PC-3 (cell line): ENCODE results near the gene FKBP2. TPM values are rescaled to one million over a fixed set of nuclear protein-coding genes. Genes with fewer than 3 reads are reported as not detected.

Experiments
- ATAC-seq: fragments of 200-7000 bp; cut with Tn5 transposase; 2 replicates; pipeline ENCODE4 v1.9.1; 2020; ENCODE audit warnings: mild to moderate bottlenecking, moderate library complexity
- BruUV-seq: library from RNA; stranded (reverse); fragments of 400-500 nt; replicated peaks from 2 replicates; lab custom pipeline; 2021; lab: Mats Ljungman, UMichigan
- CTCF ChIA-PET: fragments of 300-600 bp; sonication (Branson Sonifier 250); formaldehyde crosslinking; loops from one replicate; lab custom pipeline; 2022; ENCODE audit warnings: antibody characterized with exemption; lab: Charles Lee
- POLR2A ChIA-PET: fragments of 300-600 bp; sonication (Branson Sonifier 250); formaldehyde crosslinking; loops from one replicate; lab custom pipeline; 2022; ENCODE audit warnings: antibody characterized with exemption; ENCODE audit not compliant: unreplicated experiment; lab: Charles Lee
- DNase-seq: peaks from one replicate; pipeline ENCODE4 v3.0.0-alpha.2; 2015
- H2AFZ ChIP-seq: fragments of 300-600 bp; sonication (generic); 2 replicates; pipeline ENCODE4 v1.6.0; 2016; ENCODE audit warnings: antibody characterized with exemption, low read length
- H3F3A ChIP-seq: fragments of 300-600 bp; sonication (generic); one replicate; pipeline ENCODE4 v1.6.0; 2017; ENCODE audit warnings: antibody characterized with exemption, low read length, control low read depth, mild to moderate bottlenecking; ENCODE audit not compliant: unreplicated experiment
- H3K27ac ChIP-seq: fragments of 300-600 bp; sonication (generic); 2 replicates; pipeline ENCODE4 v1.5.1; 2016; ENCODE audit warnings: mild to moderate bottlenecking, low read length
- H3K27me3 ChIP-seq: fragments of 300-600 bp; sonication (generic); 2 replicates; pipeline ENCODE4 v1.6.1; 2016; ENCODE audit warnings: low read length, mixed read lengths
- H3K36me3 ChIP-seq: fragments of 300-600 bp; sonication (generic); 2 replicates; pipeline ENCODE4 v1.6.1; 2016; ENCODE audit warnings: low read depth, mixed run types, low read length, mixed read lengths
- H3K4me1 ChIP-seq: fragments of 300-600 bp; sonication (generic); 2 replicates; pipeline ENCODE4 v1.5.1; 2016; ENCODE audit warnings: low read length; ENCODE audit not compliant: insufficient read depth
- H3K4me2 ChIP-seq: fragments of 300-600 bp; sonication (generic); 2 replicates; pipeline ENCODE4 v1.6.0; 2016; ENCODE audit warnings: low read length
- H3K4me3 ChIP-seq: fragments of 300-600 bp; sonication (generic); 2 replicates; pipeline ENCODE4 v1.5.1; 2016; ENCODE audit warnings: mild to moderate bottlenecking, low read length, mixed read lengths
- H3K79me2 ChIP-seq: fragments of 300-600 bp; sonication (generic); 2 replicates; pipeline ENCODE4 v1.6.1; 2017; ENCODE audit warnings: low read length, mixed read lengths
- H3K9ac ChIP-seq: fragments of 300-600 bp; sonication (generic); 2 replicates; pipeline ENCODE4 v1.6.0; 2016; ENCODE audit warnings: mild to moderate bottlenecking, low read length
- H3K9me2 ChIP-seq: fragments of 300-600 bp; sonication (generic); replicated peaks from 2 replicates; pipeline ENCODE4 v1.6.1; 2016; ENCODE audit warnings: mixed run types, low read length, mixed read lengths
- H3K9me3 ChIP-seq: fragments of 300-600 bp; sonication (generic); 2 replicates; pipeline ENCODE4 v1.6.1; 2016; ENCODE audit warnings: low read length, mixed read lengths
- H4K20me1 ChIP-seq: fragments of 300-600 bp; sonication (generic); 2 replicates; pipeline ENCODE4 v1.6.1; 2016; ENCODE audit warnings: low read length, mixed read lengths
- CTCF ChIP-seq: fragments of 300-600 bp; sonication (generic); conservative IDR thresholded peaks from 2 replicates; pipeline ENCODE4 v1.5.1; 2017; ENCODE audit warnings: antibody characterized with exemption, low read depth, mild to moderate bottlenecking, low read length
- EZH2 ChIP-seq: fragments of 300-600 bp; sonication (generic); IDR thresholded peaks from one replicate; pipeline ENCODE4 v1.6.1; 2017; ENCODE audit warnings: antibody characterized with exemption, mild to moderate bottlenecking, low read length; ENCODE audit not compliant: unreplicated experiment
- EZH2phosphoT487 ChIP-seq: fragments of 300-600 bp; sonication (generic); IDR thresholded peaks from 2 replicates; pipeline ENCODE4 v1.6.1; 2018; ENCODE audit warnings: mild to moderate bottlenecking, antibody characterized with exemption, low read length, borderline replicate concordance
- intact Hi-C: fragments of 100-400 bp; cut with micrococcal nuclease; formaldehyde crosslinking; loops from 2 replicates; pipeline ENCODE4 v1.9.0; 2023
- total RNA-seq: library from RNA; depleted of rRNA; stranded (reverse); fragments of >200 nt; gene quantifications from 2 replicates; pipeline ENCODE4 v1.2.3, GENCODE V29; 2014

The FKBP2 gene
- total RNA-seq, 1 experiment from 2014 or later = 215 TPM

- H3K27ac ChIP-seq = no peak overlapping the region
- no peak overlapping the region for H3K9ac ChIP-seq
- no peaks in the 10 kb centered on the region for H3F3A ChIP-seq
- TF ChIP-seq EZH2phosphoT487 (no peak), CTCF (no peak), EZH2 (no peak)
- peaks cover 57% of the 10 kb centered on the region for H3K36me3 ChIP-seq
- H3K4me3 ChIP-seq = no peak overlapping the region
- ChIA-PET POLR2A (no interaction called here), CTCF (no interaction called here)
- DNase-seq (no peak), ATAC-seq (no peak)
- no TSS peak for BruUV-seq
- no peaks in the 10 kb centered on the region for H3K9me2 ChIP-seq
- no peaks in the 10 kb centered on the region for H3K9me3 ChIP-seq
- no peak overlapping the region for H3K4me2 ChIP-seq
- 0 out of 2 replicates have a peak, but pooled peaks cover 3% of the 10 kb centered on the region for H4K20me1 ChIP-seq
- peaks cover 7% of the 10 kb centered on the region for H3K4me1 ChIP-seq
- H3K79me2 ChIP-seq = no peaks in the 10 kb centered on the region
- no peaks in the 10 kb centered on the region for H3K27me3 ChIP-seq
- intact Hi-C loops = no loop called here
- no peak overlapping the region for H2AFZ ChIP-seq
Measured at GRCh38 chr11:64258946-64259532, 18.1 kb downstream of the FKBP2 start.

- Histone ChIP-seq H3K79me2 (no peaks in the 10 kb centered on the region), H3K4me1 (peaks cover 7% of the 10 kb centered on the region), H3K9ac (no peak overlapping the region), H3K9me2 (no peaks in the 10 kb centered on the region), H3K4me3 (no peak overlapping the region), H3K36me3 (peaks cover 55% of the 10 kb centered on the region), H3F3A (no peaks in the 10 kb centered on the region), H3K27me3 (no peaks in the 10 kb centered on the region), H3K4me2 (no peak overlapping the region), H4K20me1 (0 out of 2 replicates have a peak, but pooled peaks cover 3% of the 10 kb centered on the region), H3K9me3 (no peaks in the 10 kb centered on the region), H3K27ac (no peak overlapping the region), H2AFZ (no peak overlapping the region)
- POLR2A ChIA-PET = no interaction called here
- ATAC-seq (no peak), DNase-seq (no peak)
- CTCF ChIA-PET = no interaction called here
- TF ChIP-seq EZH2 (no peak), EZH2phosphoT487 (no peak), CTCF (no peak)
- intact Hi-C loops = no loop called here
- no TSS peak for BruUV-seq
Measured at GRCh38 chr11:64259533-64260067, 18.7 kb downstream of the FKBP2 start.

- Histone ChIP-seq H3K4me2 (no peak overlapping the region), H3K9ac (no peak overlapping the region), H3K9me2 (no peaks in the 10 kb centered on the region), H3K4me1 (peaks cover 7% of the 10 kb centered on the region), H3K9me3 (no peaks in the 10 kb centered on the region), H3K27ac (no peak overlapping the region), H3K27me3 (no peaks in the 10 kb centered on the region), H3K4me3 (no peak overlapping the region), H3K79me2 (no peaks in the 10 kb centered on the region), H3K36me3 (peaks cover 50% of the 10 kb centered on the region), H2AFZ (no peak overlapping the region), H3F3A (no peaks in the 10 kb centered on the region), H4K20me1 (0 out of 2 replicates have a peak, but pooled peaks cover 3% of the 10 kb centered on the region)
- intact Hi-C loops = no loop called here
- ATAC-seq (no peak), DNase-seq (no peak)
- POLR2A ChIA-PET = no interaction called here
- BruUV-seq = no TSS peak
- TF ChIP-seq EZH2 (no peak), CTCF (no peak), EZH2phosphoT487 (no peak)
- CTCF ChIA-PET = interaction anchor here (1.0 kb wide), 1 partner anchor 8 kb away, joined by 8 read pairs; no protein-coding TSS in a partner anchor
Measured at GRCh38 chr11:64260147-64260708, 19.3 kb downstream of the FKBP2 start.
